Measurements from ENCODE around the gene TAL1. TPM values are rescaled to one million over a fixed set of nuclear protein-coding genes. Genes with fewer than 3 reads are reported as not detected.
"Not testable (repeated sequence)": the region's sequence is repeated elsewhere in the genome, so short reads cannot be mapped to it uniquely, and the experiment has no call there.

TAL1 gene
- total RNA-seq, result not detected in 2 replicates
- not detected for polyA plus RNA-seq (2012)

DNA sequence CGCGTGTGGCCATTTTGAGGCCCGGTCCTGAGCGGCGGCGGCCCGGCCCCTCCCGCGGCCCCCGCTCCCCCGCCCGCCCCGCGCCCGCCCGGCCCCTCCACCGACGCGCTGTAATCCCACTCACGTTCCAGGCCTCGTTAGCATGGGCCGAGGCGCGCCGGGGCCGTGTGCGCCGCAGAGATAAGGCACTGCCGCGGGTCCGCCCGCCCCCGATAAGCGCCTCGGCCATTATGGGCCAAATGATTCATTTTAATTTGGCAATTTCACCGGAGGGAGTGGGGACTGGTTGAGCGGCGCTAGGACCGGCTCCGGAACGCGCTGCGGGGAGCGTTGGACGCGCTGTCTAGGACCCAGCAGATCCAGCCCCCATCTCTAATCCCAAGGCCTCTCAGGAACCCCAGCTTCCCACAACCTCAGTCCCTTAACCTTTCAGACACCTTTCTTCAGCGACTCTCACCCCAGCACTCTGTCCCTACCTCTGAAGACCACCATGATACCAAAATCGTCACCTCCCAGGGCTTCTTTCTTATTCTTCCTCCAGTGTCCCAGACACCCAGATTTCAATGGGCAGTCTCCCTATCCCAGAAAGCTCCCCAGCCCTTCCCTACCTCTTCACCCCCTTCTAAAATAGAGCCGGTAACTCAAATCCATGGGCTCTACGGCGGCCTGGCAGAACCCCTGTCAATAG, at the start of gene TAL1:
Gene TAL1, minus strand, starts transcription at position 39 of the 688 bp plus-strand sequence. CDS start 6,337 bp downstream, outside the sequence.
- DNase-seq (ENCODE audit: low read depth), result no peak

- DNase-seq (ENCODE audit: low read depth), result no peak
Observed at GRCh38 chr1:47280142-47280541, 48.1 kb upstream of the TAL1 start.

GRCh38 chr1:47276850-47277249, 44.8 kb upstream of the TAL1 start:
- DNase-seq (ENCODE audit: low read depth), result no peak

DNA sequence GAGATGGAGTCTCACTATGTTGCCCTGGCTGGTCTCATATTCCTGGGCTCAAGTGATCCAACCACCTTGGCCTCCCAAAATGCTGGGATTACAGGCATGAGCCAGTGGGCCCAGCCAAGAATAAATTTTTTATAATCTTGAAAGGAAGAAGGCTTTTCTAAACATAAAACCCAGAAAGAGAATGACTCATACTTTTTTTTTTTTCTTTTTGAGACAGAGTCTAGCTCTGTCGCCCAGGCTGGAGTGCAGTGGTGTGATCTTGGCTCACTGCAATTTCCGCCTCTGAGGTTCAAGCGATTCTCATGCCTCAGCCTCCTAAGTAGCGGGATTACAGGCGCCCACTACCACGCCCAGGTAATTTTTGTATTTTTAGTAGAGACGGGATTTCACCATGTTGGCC, 43.8 kb upstream of the TAL1 start:
- DNase-seq (ENCODE audit: low read depth), result not testable (repeated sequence)

DNA sequence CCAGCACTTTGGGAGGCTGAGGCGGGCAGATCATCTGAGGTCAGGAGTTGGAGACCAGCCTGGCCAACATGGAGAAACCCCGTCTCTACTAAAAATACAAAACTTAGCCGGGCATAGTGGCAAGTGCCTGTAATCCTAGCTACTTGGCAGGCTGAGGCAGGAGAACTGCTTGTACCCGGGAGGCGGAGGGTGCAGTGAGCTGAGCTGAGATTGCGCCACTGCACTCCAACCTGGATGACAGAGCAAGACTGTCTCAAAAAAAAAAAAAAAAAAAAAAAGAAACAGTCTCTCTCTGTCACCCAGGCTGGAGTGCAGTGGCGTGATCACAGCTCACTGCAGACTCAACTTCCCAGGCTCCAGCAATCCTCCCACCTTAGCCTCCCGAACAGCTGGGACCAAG, 33.5 kb upstream of the TAL1 start:
- not testable (repeated sequence) for DNase-seq (ENCODE audit: low read depth)

- DNase-seq (ENCODE audit: low read depth), result peak; percentile 51
Observed at GRCh38 chr1:47262787-47263413, 30.9 kb upstream of the TAL1 start.

GRCh38 chr1:47257224-47257623, 25.2 kb upstream of the TAL1 start:
- DNase-seq (ENCODE audit: low read depth), result peak; percentile 84

GRCh38 chr1:47252795-47253194, 20.8 kb upstream of the TAL1 start:
- DNase-seq (ENCODE audit: low read depth), result no peak

DNA sequence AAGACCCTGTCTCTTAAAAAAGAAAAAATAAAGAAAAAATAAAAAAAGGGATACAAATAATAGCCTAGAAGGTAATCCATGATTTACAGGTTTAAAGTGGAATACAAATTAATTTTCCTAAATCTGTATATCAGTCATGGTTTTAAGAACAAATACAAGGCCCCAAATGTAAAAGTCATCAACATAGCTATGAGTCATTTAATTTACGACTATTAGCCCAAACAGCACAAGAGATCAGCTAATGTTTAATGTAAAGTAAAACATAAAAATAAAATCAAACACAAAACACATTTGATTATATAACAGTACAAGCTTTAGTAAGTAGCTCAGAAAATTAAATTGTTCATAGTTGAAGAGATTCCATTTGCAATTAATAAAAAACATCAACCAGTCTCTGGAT, 20.3 kb upstream of the TAL1 start:
- DNase-seq (ENCODE audit: low read depth), result no peak

- DNase-seq (ENCODE audit: low read depth), result no peak
Observed at GRCh38 chr1:47249755-47250154, 17.7 kb upstream of the TAL1 start.

- no peak for DNase-seq (ENCODE audit: low read depth)
Observed at GRCh38 chr1:47244339-47244862, 12.4 kb upstream of the TAL1 start.

DNA sequence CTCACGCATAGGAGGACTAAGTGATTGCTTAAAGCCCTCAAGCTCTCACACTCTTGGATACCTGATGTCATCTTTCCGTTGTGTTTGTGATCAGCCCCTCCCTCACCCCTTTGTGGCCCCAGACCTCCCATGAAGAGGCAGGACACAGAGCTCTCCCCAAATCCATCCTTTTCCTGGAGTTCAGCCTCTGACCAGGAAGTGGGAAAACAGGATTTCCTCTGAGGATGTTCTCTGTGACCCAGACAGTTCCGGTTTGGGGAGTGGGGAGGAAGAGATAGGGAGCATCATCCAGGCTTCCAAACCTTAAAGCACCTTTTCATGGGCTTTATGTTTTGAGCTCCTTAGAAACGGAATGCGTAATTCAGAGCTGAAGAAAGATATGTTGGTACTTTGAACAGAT, 11.9 kb upstream of the TAL1 start:
- DNase-seq (ENCODE audit: low read depth), result no peak

- DNase-seq (ENCODE audit: low read depth), result no peak
Observed at GRCh38 chr1:47241114-47242113, 9.4 kb upstream of the TAL1 start.

DNA sequence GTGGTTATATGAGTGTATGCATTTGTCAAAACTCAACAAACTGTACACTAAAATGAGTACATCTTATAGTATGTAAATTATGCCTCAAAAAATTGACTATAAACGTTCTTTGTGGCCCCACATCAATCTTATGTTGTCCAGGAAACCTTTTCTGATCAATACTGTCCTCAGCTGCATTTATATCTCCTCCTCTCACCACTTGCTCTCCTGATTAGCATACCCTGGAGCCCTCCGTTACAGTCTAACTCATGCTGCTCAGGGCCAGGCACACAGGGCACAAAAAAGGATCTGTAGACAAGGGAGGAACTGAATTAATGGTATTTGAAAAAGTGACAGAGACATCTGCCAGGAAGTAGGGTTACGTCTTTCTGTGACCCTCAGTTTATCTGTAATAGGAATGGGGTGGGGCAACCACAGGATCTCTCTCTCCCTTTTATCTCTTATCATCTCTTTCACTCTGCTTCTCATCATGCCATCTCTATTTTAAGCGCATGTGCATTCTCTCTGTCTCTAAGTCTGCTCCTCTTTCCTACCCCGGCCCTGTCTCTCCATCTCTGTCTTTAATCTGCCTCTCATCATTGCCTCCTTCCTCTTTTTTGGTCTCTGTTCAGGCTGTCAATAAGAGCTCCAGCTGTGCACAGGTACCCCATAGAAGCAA, 7.0 kb upstream of the TAL1 start:
- DNase-seq (ENCODE audit: low read depth), result no peak

DNA sequence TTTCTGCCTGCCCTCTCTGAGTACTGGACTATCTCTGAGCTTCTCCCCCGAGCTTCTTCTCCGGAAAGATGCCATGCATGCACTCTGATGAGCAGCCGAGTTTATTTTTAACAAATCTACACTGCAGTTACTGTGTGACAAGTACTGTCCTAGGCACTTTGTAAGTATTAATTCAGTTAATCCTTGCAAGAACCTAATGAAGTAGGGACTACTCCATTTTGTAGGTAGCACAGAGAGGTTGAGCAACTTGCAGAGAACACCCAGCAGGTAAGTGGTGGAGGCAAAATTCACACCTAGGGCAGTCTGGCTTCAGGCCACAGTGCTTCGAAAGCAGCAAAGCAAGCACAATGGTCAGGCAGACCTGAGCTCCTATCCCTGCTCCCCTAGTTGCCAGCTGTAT, 3.8 kb upstream of the TAL1 start:
- no peak for DNase-seq (ENCODE audit: low read depth)

- DNase-seq (ENCODE audit: low read depth), result no peak
Observed at GRCh38 chr1:47235241-47235681, 3.2 kb upstream of the TAL1 start.

DNA sequence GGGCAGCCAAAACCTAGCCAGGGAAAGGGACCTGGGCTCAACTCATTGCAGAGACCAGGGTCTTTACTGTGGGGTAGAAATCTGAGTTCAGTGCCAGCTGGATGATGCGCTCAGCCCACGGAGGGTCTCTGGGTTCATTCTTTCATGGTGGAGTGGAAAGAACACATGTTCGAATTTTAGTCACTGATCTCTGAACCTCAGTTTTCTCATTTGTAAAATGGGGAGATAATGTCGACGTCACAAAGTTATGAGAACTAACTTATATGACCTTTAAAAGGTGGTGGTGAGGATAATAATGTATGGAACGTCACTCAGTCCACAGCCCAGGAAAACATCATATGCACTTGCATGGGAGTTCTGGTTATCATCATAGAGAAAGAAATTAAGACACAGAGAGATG, 1.2 kb upstream of the TAL1 start:
- DNase-seq (ENCODE audit: low read depth), result no peak

GRCh38 chr1:47231301-47232186, 481 bp downstream of the TAL1 start:
- DNase-seq (ENCODE audit: low read depth), result peak; percentile 38

- DNase-seq (ENCODE audit: low read depth), result no peak
Observed at GRCh38 chr1:47230692-47231300, 1.2 kb downstream of the TAL1 start.
